GM18861 (cell line): ENCODE results near the gene OAT.
"Not testable (repeated sequence)": the region's sequence is repeated elsewhere in the genome, so short reads cannot be mapped to it uniquely, and the experiment has no call there.

ENCODE experiments used
- ATAC-seq: cut with Tn5 transposase; IDR thresholded peaks from one replicate; pipeline ENCODE4 v1.9.1; 2021; ENCODE audit not compliant: unreplicated experiment

OAT gene

GRCh38 chr10:124447751-124448466 lies 29.2 kb upstream of the OAT start:
- ATAC-seq: no peak

- ATAC-seq: no peak
These were observed 28.4 kb upstream of the OAT start for GRCh38 chr10:124446830-124447750.

GRCh38 chr10:124441694-124442093 lies 23.0 kb upstream of the OAT start:
- ATAC-seq: not testable (repeated sequence)

- peak; percentile 89 for ATAC-seq
These were observed 17.5 kb upstream of the OAT start for GRCh38 chr10:124436191-124436638.

GRCh38 chr10:124435683-124436082 lies 17.0 kb upstream of the OAT start:
- ATAC-seq: not testable (repeated sequence)

- no peak for ATAC-seq
These were observed 14.7 kb upstream of the OAT start for GRCh38 chr10:124433461-124433860.

- no peak for ATAC-seq
These were observed 11.4 kb upstream of the OAT start for GRCh38 chr10:124430077-124430476.

- no peak for ATAC-seq
These were observed 10.9 kb upstream of the OAT start for GRCh38 chr10:124429576-124429975.

GRCh38 chr10:124428207-124428777 lies 9.6 kb upstream of the OAT start:
- ATAC-seq: no peak

- no peak for ATAC-seq
These were observed 6.7 kb upstream of the OAT start for GRCh38 chr10:124425227-124425962.

- no peak for ATAC-seq
These were observed 5.1 kb upstream of the OAT start for GRCh38 chr10:124423813-124424212.

- no peak for ATAC-seq
These were observed 4.0 kb upstream of the OAT start for GRCh38 chr10:124422742-124423141.

- ATAC-seq: no peak
These were observed 1.5 kb upstream of the OAT start for GRCh38 chr10:124420254-124420653.

GRCh38 chr10:124419635-124420034 lies 912 bp upstream of the OAT start:
- no peak for ATAC-seq

GRCh38 chr10:124417895-124418725 lies 613 bp downstream of the OAT start:
- peak; percentile 19 for ATAC-seq

GRCh38 chr10:124416733-124417132 lies 2.0 kb downstream of the OAT start:
- ATAC-seq: no peak

- ATAC-seq: no peak
These were observed 3.5 kb downstream of the OAT start for GRCh38 chr10:124415210-124415609.

GRCh38 chr10:124414076-124414475 lies 4.6 kb downstream of the OAT start:
- ATAC-seq: no peak

- ATAC-seq: no peak
These were observed 9.0 kb downstream of the OAT start for GRCh38 chr10:124409696-124410095.

- ATAC-seq: no peak
These were observed 10.4 kb downstream of the OAT start for GRCh38 chr10:124408357-124408756.
